GM21528 (cell line): ENCODE data around the gene MCM5.

Experiments used
- ATAC-seq: cut with Tn5 transposase; IDR thresholded peaks from one replicate; pipeline ENCODE4 v1.9.1; 2021; ENCODE audit warnings: mild to moderate bottlenecking, moderate library complexity; ENCODE audit not compliant: unreplicated experiment, low FRiP score

Gene MCM5

DNA sequence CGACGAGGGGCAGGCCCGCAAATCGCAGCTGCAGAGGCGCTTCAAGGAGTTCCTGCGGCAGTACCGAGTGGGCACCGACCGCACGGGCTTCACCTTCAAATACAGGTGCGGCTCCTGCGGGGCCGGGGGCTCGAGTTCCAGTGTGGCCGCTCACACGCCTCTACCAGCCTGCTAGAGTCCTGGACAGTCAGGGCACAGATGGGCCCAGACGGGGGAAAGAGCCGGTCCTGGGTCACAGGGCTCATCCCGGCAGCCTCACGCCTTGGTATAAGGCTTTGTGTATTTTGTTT lies 506 bp downstream of the MCM5 start:
- ATAC-seq, result peak; percentile 12

DNA sequence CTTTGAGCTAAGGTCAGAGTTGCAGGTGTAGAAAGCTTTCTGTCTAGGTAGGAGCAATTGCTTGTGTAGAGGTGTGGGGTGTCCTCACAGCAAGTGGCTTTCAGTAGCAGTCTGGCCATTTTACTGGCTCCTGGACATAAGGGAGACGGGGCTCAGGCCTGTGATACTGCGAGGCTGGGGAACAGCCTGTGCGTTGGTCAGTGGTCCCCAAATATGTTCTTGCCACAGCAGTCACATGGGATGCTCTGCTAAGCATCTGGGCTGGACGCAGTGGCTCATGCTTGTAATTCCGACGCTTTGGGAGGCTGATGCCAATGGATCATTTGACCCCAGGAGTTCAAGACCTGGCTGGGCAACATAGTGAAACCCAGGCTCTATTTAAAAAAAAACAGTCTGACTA lies 1.9 kb downstream of the MCM5 start:
- ATAC-seq, result no peak

DNA sequence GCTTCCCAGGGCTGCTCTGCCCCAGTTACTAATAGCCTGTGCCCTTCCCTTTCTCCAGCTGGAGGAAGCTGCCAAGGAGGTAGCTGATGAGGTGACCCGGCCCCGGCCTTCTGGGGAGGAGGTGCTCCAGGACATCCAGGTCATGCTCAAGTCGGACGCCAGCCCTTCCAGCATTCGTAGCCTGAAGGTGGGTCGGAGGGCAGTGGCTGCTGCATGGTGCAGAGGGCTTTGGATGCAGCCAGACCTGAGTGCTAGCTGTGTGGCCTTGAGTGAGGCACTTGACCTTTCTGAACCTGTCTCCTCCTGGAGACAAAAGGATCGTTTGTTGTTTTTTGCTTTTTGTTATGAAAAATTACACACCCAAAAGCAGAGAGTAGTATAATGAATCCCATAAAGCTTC lies 3.4 kb downstream of the MCM5 start:
- no peak for ATAC-seq

DNA sequence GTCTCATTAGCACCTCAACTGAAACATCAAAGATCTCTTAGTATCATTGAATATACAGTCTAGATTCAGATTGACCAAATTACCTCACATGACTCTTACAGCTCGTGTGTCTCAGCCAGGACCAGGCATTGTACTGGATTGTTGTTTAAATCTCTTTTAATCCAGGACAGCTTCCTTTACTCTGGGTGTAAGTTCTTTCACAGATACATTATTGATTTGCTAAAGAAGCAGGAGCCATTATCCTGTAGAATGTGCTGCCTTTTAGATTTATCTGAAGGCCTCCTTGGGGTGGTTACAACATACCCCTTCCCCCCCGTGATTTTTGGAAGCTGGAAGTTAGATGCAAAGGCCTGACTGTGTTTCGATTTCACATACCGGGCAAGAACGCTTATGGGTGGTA lies 4.2 kb downstream of the MCM5 start:
- no peak for ATAC-seq

DNA sequence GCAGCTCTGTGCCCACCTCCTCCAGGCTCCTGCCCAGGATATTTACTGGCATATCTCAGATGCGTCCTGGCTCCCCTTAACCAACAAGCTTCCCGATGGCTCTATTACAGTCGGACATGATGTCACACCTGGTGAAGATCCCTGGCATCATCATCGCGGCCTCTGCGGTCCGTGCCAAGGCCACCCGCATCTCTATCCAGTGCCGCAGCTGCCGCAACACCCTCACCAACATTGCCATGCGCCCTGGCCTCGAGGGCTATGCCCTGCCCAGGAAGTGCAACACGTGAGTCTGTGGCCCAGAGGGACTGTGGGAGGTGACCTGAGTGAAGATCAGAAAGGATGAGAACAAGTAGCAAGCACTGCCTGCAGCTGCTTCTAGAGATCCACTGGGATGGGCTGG lies 6.5 kb downstream of the MCM5 start:
- ATAC-seq, result no peak

DNA sequence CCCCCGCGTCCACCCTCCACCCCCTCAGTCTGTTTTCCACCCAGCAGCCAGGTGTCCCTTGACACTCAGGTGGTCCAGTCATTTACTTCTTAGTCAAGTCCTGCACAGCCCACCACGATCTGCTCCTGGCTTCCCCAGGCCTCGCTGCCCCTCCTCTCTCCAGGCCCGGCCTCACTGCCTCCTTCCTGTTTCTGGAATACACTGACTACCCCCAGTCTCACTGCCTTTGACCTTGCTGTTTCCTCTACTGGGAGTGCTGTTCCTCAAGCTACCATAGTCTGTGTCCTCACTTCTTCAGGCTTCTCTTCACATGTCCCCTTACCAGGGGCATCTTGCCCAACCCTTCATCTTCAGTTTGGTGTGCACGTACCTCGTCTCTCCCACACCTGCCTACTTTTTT lies 7.4 kb downstream of the MCM5 start:
- ATAC-seq, result no peak

DNA sequence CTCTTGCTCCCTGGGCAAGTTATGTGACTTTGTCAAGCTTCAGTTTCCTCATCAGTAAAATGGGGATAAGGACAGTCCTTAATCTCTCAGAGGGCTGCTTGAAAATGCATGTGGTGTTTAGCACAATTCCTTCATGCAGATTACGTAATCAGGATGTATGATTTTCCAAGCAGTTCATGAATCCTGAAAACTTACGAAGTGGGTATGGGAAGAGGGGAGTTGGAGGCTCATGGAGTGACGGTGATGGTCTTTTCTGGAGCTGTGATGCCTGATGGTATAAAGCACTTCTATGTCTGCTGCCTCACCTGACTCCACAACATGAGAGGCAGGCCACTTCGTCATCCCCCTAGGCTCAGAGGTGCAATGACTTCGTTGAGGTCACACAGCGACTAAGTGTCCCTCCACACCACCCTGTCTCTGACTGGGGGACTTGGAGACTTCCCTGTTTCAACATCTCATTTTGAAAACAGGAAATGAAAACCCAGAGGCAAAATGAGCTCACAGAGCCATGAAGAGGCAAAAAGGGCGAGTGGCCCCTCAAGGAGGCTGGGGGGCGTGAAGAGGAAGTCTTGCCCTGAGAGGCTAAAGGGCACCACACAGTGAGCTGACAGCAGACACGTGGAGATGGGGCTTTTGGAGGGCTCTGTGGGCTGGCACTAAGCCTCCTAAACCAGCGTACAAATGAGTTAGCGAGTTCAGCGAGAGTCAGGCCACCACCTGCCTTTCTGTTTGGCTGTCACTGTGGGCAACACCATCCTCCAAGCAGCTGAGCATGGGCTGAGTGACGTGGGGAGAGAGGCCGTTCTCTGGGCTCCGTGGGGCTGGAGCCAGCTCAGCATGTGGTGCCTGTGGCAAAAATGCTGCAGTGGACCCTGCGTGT lies 10.1 kb downstream of the MCM5 start:
- peak; percentile 61 for ATAC-seq

DNA sequence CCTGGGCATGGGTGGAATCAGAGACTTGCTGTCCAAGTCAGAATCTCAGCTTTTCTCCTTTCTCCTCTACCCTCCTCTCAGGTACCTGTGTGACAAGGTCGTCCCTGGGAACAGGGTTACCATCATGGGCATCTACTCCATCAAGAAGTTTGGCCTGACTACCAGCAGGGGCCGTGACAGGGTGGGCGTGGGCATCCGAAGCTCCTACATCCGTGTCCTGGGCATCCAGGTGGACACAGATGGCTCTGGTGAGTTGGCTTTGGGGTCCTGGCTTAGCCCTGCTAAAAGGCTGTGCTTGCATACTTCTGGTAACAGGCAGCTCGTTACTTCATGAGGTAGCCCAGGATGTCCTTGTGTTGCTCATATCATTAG lies 10.7 kb downstream of the MCM5 start:
- ATAC-seq, result no peak

DNA sequence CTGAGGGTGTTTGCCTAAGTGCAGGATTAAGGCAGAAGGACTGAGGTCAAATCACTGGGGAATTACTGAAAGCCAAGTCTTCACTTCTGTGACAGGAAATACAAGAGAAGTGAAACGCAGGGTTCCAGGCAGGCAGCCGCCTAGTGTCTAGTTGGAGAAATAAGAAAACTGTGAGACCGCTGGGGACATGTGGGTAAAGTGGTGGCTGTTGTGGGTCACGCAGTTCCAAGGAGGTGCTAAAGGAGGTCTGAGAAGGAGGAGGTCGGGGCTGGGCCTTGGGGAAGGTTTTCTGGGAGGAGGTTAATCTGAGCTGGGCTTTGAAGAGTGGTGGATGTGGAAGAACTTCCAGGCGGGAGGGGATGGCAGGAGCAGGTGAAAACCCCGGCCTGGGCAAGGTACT lies 11.2 kb downstream of the MCM5 start:
- ATAC-seq, result no peak

DNA sequence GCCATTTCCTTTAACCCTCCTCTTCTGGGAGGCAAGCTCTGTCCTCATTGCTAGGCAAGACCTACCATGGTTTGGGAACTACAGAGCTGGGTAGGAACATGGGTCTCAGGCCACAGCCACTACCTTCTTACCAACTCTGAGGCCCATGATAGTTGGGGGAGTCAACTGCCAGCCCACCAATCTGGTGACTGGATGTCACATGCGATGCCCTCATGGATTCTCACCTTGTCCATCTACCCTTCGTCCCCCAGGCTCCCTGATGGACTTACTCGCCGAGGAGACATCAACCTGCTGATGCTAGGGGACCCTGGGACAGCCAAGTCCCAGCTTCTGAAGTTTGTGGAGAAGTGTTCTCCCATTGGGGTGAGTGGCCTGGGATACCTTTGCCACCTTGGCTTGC lies 13.7 kb downstream of the MCM5 start:
- ATAC-seq, result no peak

DNA sequence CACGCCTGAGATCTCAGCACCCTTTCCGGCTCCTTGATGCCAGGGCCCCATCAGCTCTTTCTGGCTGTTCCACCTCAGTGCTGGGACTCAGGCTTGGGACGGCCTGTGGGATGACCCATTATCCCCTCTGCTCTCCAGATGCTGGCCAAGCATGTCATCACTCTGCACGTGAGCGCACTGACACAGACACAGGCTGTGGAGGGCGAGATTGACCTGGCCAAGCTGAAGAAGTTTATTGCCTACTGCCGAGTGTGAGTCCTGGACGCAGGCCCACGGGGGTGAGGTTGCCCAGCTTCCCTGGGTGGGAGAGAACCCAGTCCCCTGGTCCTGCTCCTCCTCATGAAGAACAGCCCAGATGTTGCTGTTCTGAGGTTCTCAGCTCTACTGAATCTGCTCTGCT lies 17.7 kb downstream of the MCM5 start:
- ATAC-seq, result no peak

DNA sequence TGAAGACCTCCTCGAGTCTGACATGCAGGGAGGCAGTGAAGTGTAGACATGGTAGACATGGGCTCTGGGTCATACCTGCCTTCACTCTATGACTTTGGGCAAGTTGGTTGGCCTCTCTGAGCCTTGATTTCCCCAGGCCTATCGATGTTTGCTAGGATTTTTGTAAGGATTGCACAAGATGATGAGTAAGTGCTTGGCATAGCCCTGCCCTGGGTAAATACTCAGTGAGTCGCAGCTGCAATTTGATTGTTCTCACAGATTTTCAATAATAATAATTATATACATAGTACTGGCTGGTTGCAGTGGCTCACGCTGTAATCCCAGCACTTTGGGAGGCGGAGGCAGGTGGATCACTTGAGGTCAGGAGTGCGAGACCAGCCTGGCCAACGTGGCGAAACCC lies 18.1 kb downstream of the MCM5 start:
- no peak for ATAC-seq

DNA sequence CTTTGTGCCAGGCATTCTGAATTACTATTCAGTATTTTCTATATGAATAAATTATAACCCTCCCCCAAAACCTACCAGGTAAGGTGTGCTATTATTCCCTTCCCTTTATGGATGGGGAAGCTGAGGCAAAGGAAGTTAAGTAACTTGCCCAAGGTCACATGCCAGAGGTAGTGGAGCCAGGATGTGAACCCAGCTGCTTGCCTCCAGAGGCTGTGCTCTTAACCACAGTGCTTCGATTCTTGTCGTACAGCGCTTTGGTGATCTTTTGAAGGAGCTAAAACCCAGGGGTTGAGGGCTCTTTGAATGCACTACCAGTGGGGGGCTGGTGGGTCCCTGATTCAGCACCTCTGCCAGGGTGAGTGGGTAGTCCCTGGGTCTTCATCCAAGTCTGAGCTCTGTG lies 18.8 kb downstream of the MCM5 start:
- no peak for ATAC-seq

DNA sequence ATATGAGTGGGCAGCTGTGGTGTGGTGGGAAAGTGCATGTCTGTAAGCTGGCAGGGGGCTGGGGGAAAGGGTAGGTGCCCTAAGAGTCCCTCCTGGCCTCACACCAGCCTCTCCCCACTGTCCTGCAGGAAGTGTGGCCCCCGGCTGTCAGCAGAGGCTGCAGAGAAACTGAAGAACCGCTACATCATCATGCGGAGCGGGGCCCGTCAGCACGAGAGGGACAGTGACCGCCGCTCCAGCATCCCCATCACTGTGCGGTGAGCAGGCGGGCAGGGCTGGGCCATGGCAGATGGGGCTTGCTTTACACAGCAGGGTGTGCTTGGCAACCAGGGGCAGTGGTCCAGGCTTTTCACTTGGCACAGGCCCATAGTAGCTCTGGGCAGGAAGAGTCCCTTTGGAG lies 19.8 kb downstream of the MCM5 start:
- ATAC-seq, result no peak

DNA sequence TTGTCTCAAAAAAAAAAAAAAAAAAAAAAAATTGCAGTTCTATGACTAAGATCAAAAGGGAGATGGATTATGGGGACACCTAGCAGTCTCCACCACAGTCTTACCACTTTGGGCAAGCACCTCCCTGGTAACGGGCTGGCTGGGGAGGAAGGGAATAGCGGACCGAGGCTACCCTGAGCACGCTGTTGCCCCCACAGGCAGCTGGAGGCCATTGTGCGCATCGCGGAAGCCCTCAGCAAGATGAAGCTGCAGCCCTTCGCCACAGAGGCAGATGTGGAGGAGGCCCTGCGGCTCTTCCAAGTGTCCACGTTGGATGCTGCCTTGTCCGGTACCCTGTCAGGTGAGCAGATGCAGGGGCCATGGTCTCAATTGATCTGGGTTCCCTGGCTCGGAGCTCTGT lies 21.2 kb downstream of the MCM5 start:
- ATAC-seq, result no peak

DNA sequence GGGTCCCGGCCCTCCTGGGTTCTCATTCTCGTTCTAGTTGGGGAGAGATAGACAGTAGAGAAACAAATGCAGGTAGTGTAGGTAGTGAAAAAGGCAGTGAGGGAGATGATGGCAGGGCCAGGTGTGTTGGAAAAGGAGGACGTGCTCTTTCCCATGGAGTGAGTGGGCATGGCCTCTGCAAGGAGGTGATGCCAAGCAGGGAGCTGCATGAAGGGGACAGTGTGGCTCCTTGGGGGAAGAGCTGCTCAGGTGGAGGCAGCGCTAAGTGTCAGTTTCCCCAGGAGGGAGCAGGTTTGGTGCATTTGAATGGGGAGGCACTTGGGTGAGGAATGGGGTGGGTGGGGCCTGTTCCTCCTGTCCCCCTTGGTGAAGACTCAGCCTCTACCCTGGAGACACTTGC lies 22.2 kb downstream of the MCM5 start:
- ATAC-seq, result no peak

DNA sequence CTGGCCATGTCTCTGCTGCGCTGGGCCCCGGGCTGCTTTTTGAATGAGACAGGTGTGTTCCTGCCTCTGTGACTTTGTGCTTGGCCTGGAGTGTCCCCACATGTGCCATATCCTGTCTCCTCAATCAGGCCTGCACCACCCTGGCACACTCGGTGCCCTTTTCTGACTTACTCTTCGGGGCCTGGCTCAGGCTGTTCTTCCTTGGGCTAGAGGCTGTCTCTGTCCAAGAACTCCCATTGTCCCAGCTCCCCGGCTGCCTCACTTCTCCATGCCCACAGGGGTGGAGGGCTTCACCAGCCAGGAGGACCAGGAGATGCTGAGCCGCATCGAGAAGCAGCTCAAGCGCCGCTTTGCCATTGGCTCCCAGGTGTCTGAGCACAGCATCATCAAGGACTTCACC lies 23.0 kb downstream of the MCM5 start:
- no peak for ATAC-seq

DNA sequence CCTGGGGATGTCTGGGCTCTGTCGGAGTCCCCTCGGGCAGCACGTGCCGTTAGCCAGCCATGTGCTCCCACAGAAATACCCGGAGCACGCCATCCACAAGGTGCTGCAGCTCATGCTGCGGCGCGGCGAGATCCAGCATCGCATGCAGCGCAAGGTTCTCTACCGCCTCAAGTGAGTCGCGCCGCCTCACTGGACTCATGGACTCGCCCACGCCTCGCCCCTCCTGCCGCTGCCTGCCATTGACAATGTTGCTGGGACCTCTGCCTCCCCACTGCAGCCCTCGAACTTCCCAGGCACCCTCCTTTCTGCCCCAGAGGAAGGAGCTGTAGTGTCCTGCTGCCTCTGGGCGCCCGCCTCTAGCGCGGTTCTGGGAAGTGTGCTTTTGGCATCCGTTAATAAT lies 24.1 kb downstream of the MCM5 start:
- ATAC-seq, result no peak

DNA sequence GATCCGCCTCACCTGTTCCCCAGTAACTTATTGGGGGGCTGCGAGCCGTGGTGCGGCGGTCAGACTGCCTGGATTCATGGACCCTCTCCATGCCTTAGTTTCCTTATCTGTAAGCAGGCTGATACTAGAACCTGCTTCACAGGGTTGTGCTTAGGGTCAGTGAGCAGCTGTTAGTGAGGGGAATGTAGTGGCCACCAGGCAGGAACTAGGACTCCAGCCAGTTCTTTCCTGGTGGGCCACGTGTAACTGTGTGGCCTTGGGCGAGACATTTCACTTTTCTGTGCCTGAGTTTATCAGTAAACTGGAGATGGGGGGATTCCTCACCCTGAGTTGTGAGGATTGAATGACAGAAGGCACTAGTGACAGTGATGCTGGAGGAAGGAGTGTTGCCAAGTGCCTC lies 24.8 kb downstream of the MCM5 start:
- ATAC-seq, result no peak

DNA sequence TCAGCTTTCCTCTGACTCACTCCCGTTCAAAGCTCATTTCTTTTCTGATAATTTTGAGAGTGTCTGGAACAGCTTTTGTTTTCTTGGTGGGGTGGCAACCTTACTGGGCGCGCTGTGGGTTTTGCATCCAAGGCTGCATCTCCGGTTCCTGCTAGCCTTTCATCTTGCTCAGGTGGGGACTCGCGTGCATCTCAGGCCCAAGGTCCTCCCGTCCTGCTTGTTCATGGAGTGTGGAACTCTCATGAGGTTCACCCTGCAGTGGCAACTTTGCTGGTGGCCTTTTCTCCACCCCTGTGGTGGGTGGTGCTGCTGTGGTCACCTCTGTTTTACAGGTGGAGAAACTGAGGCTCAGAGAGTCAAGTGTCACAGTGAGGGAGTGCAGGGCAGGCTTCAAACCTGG lies 25.6 kb downstream of the MCM5 start:
- ATAC-seq, result no peak

DNA sequence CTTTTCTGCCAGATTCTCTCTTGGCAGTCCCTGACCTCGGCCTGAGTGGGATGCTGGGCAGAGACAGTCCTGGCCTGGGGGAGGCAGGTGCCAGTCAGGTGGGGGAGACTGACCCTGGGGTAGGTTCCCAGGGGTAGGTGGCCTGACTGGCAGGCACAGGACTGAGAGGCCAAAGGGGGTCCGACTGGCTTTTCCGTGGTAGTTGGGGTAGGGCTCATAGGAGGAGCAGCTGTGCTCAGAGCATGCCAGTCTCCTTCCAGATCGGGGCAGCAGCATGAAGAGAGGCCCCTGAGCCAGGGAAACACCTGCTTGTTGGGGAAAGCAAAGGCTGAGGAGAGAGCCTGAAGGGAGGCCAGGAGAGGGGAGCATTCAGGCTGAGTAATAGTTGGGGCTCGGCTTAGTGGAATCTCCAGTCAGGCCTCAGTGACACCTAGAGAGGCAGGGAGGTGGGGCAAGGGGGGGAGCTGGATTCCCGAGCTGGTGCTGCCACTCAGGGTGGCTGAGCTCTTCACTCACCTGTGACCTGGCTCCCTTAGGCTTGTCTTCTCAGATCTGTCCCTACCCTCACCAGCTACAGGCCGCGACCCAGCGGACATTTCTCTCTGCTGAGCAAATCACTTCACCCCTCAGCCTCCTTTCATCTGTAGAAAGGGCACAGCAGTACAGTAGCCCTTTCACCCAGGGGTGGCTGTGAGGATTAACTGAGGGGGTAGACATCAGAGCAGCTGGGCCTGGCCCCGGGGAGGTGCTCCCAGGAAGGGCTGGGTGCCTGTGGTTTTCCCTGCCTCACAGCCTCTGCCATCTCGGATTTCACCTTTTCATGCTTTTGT lies 26.2 kb downstream of the MCM5 start:
- ATAC-seq, result no peak

DNA sequence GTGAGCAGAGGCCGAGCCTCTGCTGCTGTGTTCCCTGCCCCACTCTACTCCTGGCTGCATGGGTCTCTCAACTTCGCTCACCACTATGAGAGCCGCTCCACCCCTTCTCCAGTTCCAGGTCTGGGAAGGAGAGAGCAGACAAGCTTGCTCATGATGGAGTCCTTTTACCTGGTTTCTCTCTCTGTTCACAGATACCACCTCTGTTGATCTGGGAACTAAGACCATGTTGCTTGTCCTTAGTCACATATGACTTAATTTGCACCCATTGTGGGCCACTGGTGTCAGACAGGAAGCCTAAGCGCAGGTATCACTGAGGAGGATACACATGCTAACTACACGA lies 26.8 kb downstream of the MCM5 start:
- no peak for ATAC-seq
